HepG2 (cell line): ENCODE results near the gene NEDD8. TPM values are rescaled to one million over a fixed set of nuclear protein-coding genes. Genes with fewer than 3 reads are reported as not detected.

Experiments used
- ATM ChIP-seq: fragments of 450-650 bp; IDR thresholded peaks from 2 replicates; pipeline ENCODE4 v1.7.1; 2017; ENCODE audit warnings: mild to moderate bottlenecking, borderline replicate concordance
- BORCS8-MEF2B ChIP-seq: sonication (generic); formaldehyde crosslinking; IDR thresholded peaks from 2 replicates; pipeline ENCODE4 v1.8.0; 2022; ENCODE audit warnings: mild to moderate bottlenecking, missing genetic modification reagents
- EEA1 ChIP-seq: sonication (generic); formaldehyde crosslinking; IDR thresholded peaks from 2 replicates; pipeline ENCODE4 v1.5.1; 2020; ENCODE audit warnings: mild to moderate bottlenecking, missing genetic modification reagents, borderline replicate concordance
- ESRRA ChIP-seq: sonication (generic); formaldehyde crosslinking; IDR thresholded peaks from 2 replicates; pipeline ENCODE4 v1.5.1; 2020; ENCODE audit warnings: mild to moderate bottlenecking, low read depth, missing genetic modification reagents
- GLI4 ChIP-seq: sonication (generic); formaldehyde crosslinking; IDR thresholded peaks from 2 replicates; pipeline ENCODE4 v1.5.1; 2020; ENCODE audit warnings: missing genetic modification reagents, mild to moderate bottlenecking, moderate library complexity, borderline replicate concordance
- MXD4 ChIP-seq: IDR thresholded peaks from 2 replicates; pipeline ENCODE4 v1.6.1; 2016; ENCODE audit warnings: mild to moderate bottlenecking, missing biosample characterization, missing genetic modification reagents
- PTBP1 ChIP-seq: fragments of 200-400 bp; formaldehyde crosslinking; IDR thresholded peaks from 2 replicates; pipeline ENCODE4 v1.6.1; 2018; ENCODE audit warnings: low read length, low read depth; ENCODE audit not compliant: poor library complexity, severe bottlenecking
- TOE1 ChIP-seq: sonication (generic); formaldehyde crosslinking; IDR thresholded peaks from 2 replicates; pipeline ENCODE4 v1.4.0; 2020; ENCODE audit warnings: mild to moderate bottlenecking, missing genetic modification reagents
- YEATS2 ChIP-seq: sonication (generic); formaldehyde crosslinking; IDR thresholded peaks from 2 replicates; pipeline ENCODE4 v1.4.0; 2020; ENCODE audit warnings: missing genetic modification reagents, borderline replicate concordance
- ZKSCAN8 ChIP-seq: IDR thresholded peaks from 2 replicates; pipeline ENCODE4 v1.6.1; 2016; ENCODE audit warnings: borderline replicate concordance, missing genetic modification reagents, missing compliant biosample characterization
- ZNF101 ChIP-seq: sonication (generic); formaldehyde crosslinking; IDR thresholded peaks from 2 replicates; pipeline ENCODE4 v1.4.0; 2020; ENCODE audit warnings: mild to moderate bottlenecking, low read depth, missing genetic modification reagents, borderline replicate concordance
- polyA plus RNA-seq, 8 experiments: library from polyadenylated mRNA; depleted of rRNA in 3 of 8; stranded (reverse) in 7 of 8; unstranded in 1 of 8; fragments of >200 nt; fragmentation: Illumina TruSeq in 4 of 8; extraction: Trizol in 4 of 8; gene quantifications; 2 replicates each; pipeline versions ENCODE4 v1.2.1 to v1.2.3, GENCODE V29; 2011 to 2016; ENCODE audit warnings: low read depth in 4 of 8, missing spikeins in 1 of 8, mixed read lengths in 1 of 8; ENCODE audit not compliant: insufficient read depth in 1 of 8
- total RNA-seq, 5 experiments: library from RNA; depleted of rRNA; stranded (reverse); fragments of >200 nt; fragmentation: Illumina TruSeq; extraction: Trizol; gene quantifications; 2 replicates each; pipeline ENCODE4 v1.2.3, GENCODE V29; 2016; ENCODE audit warnings: low read depth in 1 of 5
- TF ChIP-seq, protein P1 (sequence below): sonication (generic); formaldehyde crosslinking; IDR thresholded peaks from 2 replicates; pipeline ENCODE4 v1.8.1; 2023; ENCODE audit warnings: missing genetic modification reagents, mild to moderate bottlenecking, borderline replicate concordance
- TF ChIP-seq, protein P2 (sequence below): sonication (generic); formaldehyde crosslinking; IDR thresholded peaks from 2 replicates; pipeline ENCODE4 v1.4.0; 2020; ENCODE audit warnings: mild to moderate bottlenecking, missing genetic modification reagents, borderline replicate concordance
- TF ChIP-seq, protein P3 (sequence below): sonication (generic); formaldehyde crosslinking; conservative IDR thresholded peaks from 2 replicates; pipeline ENCODE4 v1.5.0; 2020; ENCODE audit warnings: missing genetic modification reagents
- TF ChIP-seq, protein P4 (sequence below): sonication (generic); formaldehyde crosslinking; IDR thresholded peaks from 2 replicates; pipeline ENCODE4 v1.8.0; 2022; ENCODE audit warnings: missing genetic modification reagents, mild to moderate bottlenecking, moderate library complexity, borderline replicate concordance
- TF ChIP-seq, protein P5 (sequence below): sonication (generic); formaldehyde crosslinking; IDR thresholded peaks from 2 replicates; pipeline ENCODE4 v1.4.0; 2020; ENCODE audit warnings: missing genetic modification reagents

NEDD8 gene
- total and polyA plus RNA-seq, 2 of the 13 experiments (the other 11 are each of a cell fraction or from before 2014, with no cell fraction given), result 535 to 713 TPM

DNA sequence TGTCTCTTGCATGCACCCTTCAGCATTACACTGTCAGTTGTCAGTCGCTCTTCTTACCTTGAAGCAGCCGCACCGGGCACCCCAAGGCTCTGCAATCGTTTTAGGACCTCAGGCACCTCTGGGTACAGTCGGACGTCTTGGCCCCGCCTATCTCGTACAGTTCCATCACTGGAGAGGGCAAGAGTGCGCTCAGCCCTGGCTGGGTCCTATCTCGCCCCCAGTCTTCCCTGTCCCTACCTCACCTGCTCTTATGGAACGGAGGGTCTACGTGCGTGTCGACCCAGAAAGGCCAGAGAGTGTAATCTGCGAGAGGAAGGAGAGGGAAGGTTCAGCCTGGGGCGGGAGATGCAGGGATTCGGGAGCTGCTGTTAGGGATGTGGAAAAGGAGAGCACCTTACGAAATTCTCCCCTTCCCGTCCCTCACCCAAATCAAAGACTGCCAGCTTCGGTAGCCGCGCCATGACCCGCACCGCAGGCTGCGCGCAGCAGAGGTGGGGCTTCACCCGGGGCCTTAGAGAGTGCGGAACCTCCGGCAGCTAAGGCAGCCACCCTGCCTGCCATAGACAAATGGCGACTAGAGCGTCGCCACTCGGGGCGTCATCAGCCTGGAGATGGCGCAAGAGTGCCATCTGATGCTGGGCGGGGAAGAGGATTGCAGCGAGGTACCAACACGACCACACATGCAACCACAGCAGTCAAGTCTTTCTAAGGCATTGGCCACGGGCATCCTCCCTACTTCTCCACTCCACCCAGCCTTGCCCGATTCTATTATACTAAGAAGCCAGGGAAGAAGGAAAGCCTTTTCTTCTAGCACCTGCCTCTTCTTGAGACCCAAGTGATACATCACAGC lies 16.4 kb downstream of the NEDD8 start, which contains the start of gene MDP1 (continued):
- TF ChIP-seq, protein P1, sequence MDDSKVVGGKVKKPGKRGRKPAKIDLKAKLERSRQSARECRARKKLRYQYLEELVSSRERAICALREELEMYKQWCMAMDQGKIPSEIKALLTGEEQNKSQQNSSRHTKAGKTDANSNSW, result no peak
- TF ChIP-seq, protein P2, sequence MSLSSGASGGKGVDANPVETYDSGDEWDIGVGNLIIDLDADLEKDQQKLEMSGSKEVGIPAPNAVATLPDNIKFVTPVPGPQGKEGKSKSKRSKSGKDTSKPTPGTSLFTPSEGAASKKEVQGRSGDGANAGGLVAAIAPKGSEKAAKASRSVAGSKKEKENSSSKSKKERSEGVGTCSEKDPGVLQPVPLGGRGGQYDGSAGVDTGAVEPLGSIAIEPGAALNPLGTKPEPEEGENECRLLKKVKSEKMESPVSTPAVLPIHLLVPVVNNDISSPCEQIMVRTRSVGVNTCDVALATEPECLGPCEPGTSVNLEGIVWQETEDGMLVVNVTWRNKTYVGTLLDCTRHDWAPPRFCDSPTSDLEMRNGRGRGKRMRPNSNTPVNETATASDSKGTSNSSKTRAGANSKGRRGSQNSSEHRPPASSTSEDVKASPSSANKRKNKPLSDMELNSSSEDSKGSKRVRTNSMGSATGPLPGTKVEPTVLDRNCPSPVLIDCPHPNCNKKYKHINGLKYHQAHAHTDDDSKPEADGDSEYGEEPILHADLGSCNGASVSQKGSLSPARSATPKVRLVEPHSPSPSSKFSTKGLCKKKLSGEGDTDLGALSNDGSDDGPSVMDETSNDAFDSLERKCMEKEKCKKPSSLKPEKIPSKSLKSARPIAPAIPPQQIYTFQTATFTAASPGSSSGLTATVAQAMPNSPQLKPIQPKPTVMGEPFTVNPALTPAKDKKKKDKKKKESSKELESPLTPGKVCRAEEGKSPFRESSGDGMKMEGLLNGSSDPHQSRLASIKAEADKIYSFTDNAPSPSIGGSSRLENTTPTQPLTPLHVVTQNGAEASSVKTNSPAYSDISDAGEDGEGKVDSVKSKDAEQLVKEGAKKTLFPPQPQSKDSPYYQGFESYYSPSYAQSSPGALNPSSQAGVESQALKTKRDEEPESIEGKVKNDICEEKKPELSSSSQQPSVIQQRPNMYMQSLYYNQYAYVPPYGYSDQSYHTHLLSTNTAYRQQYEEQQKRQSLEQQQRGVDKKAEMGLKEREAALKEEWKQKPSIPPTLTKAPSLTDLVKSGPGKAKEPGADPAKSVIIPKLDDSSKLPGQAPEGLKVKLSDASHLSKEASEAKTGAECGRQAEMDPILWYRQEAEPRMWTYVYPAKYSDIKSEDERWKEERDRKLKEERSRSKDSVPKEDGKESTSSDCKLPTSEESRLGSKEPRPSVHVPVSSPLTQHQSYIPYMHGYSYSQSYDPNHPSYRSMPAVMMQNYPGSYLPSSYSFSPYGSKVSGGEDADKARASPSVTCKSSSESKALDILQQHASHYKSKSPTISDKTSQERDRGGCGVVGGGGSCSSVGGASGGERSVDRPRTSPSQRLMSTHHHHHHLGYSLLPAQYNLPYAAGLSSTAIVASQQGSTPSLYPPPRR (CRISPR knock-in tag), result peak; percentile 89; the same call in 1 of the 2 replicates
- peak; percentile 97 for TF ChIP-seq ZKSCAN8 (CRISPR knock-in tag)
- TF ChIP-seq, protein P3, sequence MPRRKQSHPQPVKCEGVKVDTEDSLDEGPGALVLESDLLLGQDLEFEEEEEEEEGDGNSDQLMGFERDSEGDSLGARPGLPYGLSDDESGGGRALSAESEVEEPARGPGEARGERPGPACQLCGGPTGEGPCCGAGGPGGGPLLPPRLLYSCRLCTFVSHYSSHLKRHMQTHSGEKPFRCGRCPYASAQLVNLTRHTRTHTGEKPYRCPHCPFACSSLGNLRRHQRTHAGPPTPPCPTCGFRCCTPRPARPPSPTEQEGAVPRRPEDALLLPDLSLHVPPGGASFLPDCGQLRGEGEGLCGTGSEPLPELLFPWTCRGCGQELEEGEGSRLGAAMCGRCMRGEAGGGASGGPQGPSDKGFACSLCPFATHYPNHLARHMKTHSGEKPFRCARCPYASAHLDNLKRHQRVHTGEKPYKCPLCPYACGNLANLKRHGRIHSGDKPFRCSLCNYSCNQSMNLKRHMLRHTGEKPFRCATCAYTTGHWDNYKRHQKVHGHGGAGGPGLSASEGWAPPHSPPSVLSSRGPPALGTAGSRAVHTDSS (CRISPR knock-in tag), result peak; percentile 99
- peak; percentile 73 for TF ChIP-seq ESRRA (CRISPR knock-in tag)
- no peak for TF ChIP-seq GLI4
- peak; percentile 99 for TF ChIP-seq BORCS8-MEF2B (CRISPR knock-in tag)
- TF ChIP-seq, protein P4, sequence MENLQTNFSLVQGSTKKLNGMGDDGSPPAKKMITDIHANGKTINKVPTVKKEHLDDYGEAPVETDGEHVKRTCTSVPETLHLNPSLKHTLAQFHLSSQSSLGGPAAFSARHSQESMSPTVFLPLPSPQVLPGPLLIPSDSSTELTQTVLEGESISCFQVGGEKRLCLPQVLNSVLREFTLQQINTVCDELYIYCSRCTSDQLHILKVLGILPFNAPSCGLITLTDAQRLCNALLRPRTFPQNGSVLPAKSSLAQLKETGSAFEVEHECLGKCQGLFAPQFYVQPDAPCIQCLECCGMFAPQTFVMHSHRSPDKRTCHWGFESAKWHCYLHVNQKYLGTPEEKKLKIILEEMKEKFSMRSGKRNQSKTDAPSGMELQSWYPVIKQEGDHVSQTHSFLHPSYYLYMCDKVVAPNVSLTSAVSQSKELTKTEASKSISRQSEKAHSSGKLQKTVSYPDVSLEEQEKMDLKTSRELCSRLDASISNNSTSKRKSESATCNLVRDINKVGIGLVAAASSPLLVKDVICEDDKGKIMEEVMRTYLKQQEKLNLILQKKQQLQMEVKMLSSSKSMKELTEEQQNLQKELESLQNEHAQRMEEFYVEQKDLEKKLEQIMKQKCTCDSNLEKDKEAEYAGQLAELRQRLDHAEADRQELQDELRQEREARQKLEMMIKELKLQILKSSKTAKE (CRISPR knock-in tag), result no peak; the same call in 1 of the 2 replicates
- TF ChIP-seq MXD4, result peak; percentile 94
- peak; percentile 99 for TF ChIP-seq PTBP1
- TF ChIP-seq, protein P5, sequence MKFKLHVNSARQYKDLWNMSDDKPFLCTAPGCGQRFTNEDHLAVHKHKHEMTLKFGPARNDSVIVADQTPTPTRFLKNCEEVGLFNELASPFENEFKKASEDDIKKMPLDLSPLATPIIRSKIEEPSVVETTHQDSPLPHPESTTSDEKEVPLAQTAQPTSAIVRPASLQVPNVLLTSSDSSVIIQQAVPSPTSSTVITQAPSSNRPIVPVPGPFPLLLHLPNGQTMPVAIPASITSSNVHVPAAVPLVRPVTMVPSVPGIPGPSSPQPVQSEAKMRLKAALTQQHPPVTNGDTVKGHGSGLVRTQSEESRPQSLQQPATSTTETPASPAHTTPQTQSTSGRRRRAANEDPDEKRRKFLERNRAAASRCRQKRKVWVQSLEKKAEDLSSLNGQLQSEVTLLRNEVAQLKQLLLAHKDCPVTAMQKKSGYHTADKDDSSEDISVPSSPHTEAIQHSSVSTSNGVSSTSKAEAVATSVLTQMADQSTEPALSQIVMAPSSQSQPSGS (CRISPR knock-in tag), result peak; percentile 98
- peak; percentile 91; the same call in 1 of the 2 replicates for TF ChIP-seq TOE1 (CRISPR knock-in tag)
- no peak for TF ChIP-seq ZNF101 (CRISPR knock-in tag)
- peak; percentile 98 for TF ChIP-seq YEATS2
- TF ChIP-seq EEA1, result peak; percentile 98; the same call in 1 of the 2 replicates
- no peak for TF ChIP-seq ATM
